K562 (cell line): Measurements from ENCODE around the gene ASCC1. TPM values are rescaled to one million over a fixed set of nuclear protein-coding genes. Genes with fewer than 3 reads are reported as not detected.
A peak's percentile ranks its signal among the peaks of the same experiment; 100 is the strongest.

Experiments used
- ATAC-seq: fragments of 200-7000 bp; cut with Tn5 transposase; 3 replicates; pipeline ENCODE4 v1.9.1; 2020; ENCODE audit warnings: moderate library complexity
- BruUV-seq: library from RNA; stranded (reverse); fragments of 400-500 nt; replicated peaks from 2 replicates; lab custom pipeline; 2021; lab: Mats Ljungman, UMichigan
- CTCF ChIA-PET: fragments of 300-600 bp; formaldehyde crosslinking; extraction: SDS; loops from one replicate; lab custom pipeline; 2021; ENCODE audit warnings: low intra/inter-chr PET ratio; lab: Yijun Ruan, JAX
- POLR2A ChIA-PET: fragments of 300-600, 350-650 bp; sonication (Branson Sonifier 250); formaldehyde crosslinking; extraction: SDS; loops from one replicate; lab custom pipeline; 2021; ENCODE audit warnings: antibody characterized with exemption, inconsistent platforms; lab: Yijun Ruan, JAX
- DNase-seq, 4 experiments: peaks; one replicate each; pipeline versions ENCODE4 v3.0.0 to v3.0.0-alpha.2; 2011 to 2018; ENCODE audit warnings: low spot score in 3 of 4, mixed read lengths in 3 of 4; ENCODE audit errors: extremely low read depth in 1 of 4
- FAIRE-seq: peaks from 2 replicates; lab custom pipeline; 2011; peaks lifted over from hg19 to GRCh38; lab: Jason Lieb, UNC
- H2AFZ ChIP-seq: 2 replicates; pipeline ENCODE4 v1.6.0; 2011; ENCODE audit warnings: low read depth, low read length, control low read depth, inconsistent platforms
- H3K27ac ChIP-seq: fragments of 200-600 bp; 3 replicates; pipeline ENCODE4 v1.8.0; 2011; ENCODE audit warnings: low read depth, mild to moderate bottlenecking, control low read depth, inconsistent platforms, low read length, moderate library complexity, mixed read lengths; ENCODE audit errors: extremely low read depth
- H3K27me3 ChIP-seq, 2 experiments: fragments of 300-600 bp in 1 of 2; 2 replicates in 1 of 2; 3 replicates in 1 of 2; pipeline versions ENCODE4 v1.6.0 to v1.8.0; 2011; ENCODE audit warnings: inconsistent platforms in 2 of 2, low read length in 2 of 2, mild to moderate bottlenecking in 1 of 2, mixed read lengths in 1 of 2, moderate library complexity in 1 of 2; ENCODE audit not compliant: control insufficient read depth in 2 of 2, insufficient read depth in 2 of 2
- H3K36me3 ChIP-seq: fragments of 300-600 bp; 3 replicates; pipeline ENCODE4 v1.8.0; 2011; ENCODE audit warnings: mild to moderate bottlenecking, low read length, inconsistent platforms; ENCODE audit not compliant: control insufficient read depth, insufficient read depth
- H3K4me1 ChIP-seq, 2 experiments: fragments of 200-600 bp in 1 of 2; replicated peaks in 1 of 2; 2 replicates in 1 of 2; 3 replicates in 1 of 2; pipeline versions ENCODE4 v1.5.1 to v1.8.0; 2011; ENCODE audit warnings: inconsistent platforms in 2 of 2, low read length in 2 of 2, mild to moderate bottlenecking in 1 of 2, mixed read lengths in 1 of 2, moderate library complexity in 1 of 2; ENCODE audit not compliant: control insufficient read depth in 2 of 2, insufficient read depth in 2 of 2
- H3K4me2 ChIP-seq: 2 replicates; pipeline ENCODE4 v1.6.1; 2011; ENCODE audit warnings: low read length, control low read depth, inconsistent platforms, mixed read lengths; ENCODE audit not compliant: insufficient read depth
- H3K4me3 ChIP-seq: fragments of 200-600 bp; sonication (generic), shearing (Covaris generic); 2 replicates; pipeline ENCODE4 v1.5.1; 2016; ENCODE audit warnings: control low read depth, inconsistent platforms
- H3K79me2 ChIP-seq: fragments of 200-600 bp; 3 replicates; pipeline ENCODE4 v1.8.0; 2011; ENCODE audit warnings: low read length, inconsistent platforms; ENCODE audit not compliant: control insufficient read depth, insufficient read depth
- H3K9ac ChIP-seq, 2 experiments: 2 replicates each; pipeline versions ENCODE4 v1.6.0 to v1.6.1; 2011; ENCODE audit warnings: low read depth in 2 of 2, low read length in 2 of 2, control low read depth in 1 of 2, inconsistent platforms in 1 of 2, mild to moderate bottlenecking in 1 of 2, mixed read lengths in 1 of 2; ENCODE audit not compliant: insufficient read depth in 1 of 2
- H3K9me1 ChIP-seq: one replicate; pipeline ENCODE4 v1.6.0; 2011; ENCODE audit warnings: inconsistent platforms, mild to moderate bottlenecking, low read length, moderate library complexity; ENCODE audit not compliant: control insufficient read depth, insufficient read depth
- H3K9me3 ChIP-seq: replicated peaks from 2 replicates; pipeline ENCODE4 v1.5.1; 2011; ENCODE audit warnings: low read depth, low read length, inconsistent platforms; ENCODE audit not compliant: control insufficient read depth, insufficient read depth
- H4K20me1 ChIP-seq: replicated peaks from 2 replicates; pipeline ENCODE4 v1.6.1; 2011; ENCODE audit warnings: low read length, inconsistent platforms, mixed read lengths; ENCODE audit not compliant: control insufficient read depth, insufficient read depth
- CBX5 ChIP-seq: IDR thresholded peaks from 2 replicates; pipeline ENCODE4 v1.6.1; 2014; ENCODE audit warnings: low read depth, borderline replicate concordance
- CHD4 ChIP-seq: fragments of 200-600 bp; sonication (generic); IDR thresholded peaks from 3 replicates; pipeline ENCODE4 v1.6.1; 2012; ENCODE audit warnings: low read depth, mild to moderate bottlenecking, mixed read lengths, low read length, inconsistent platforms; ENCODE audit not compliant: insufficient read depth, insufficient replicate concordance, poor library complexity, severe bottlenecking
- GABPB1 ChIP-seq: sonication (generic); formaldehyde crosslinking; IDR thresholded peaks from 2 replicates; pipeline ENCODE4 v1.8.0; 2022; ENCODE audit warnings: mild to moderate bottlenecking, missing genetic modification reagents
- MEIS2 ChIP-seq: fragments of 450-650 bp; IDR thresholded peaks from 2 replicates; pipeline ENCODE4 v1.6.1; 2014; ENCODE audit warnings: mild to moderate bottlenecking; ENCODE audit not compliant: partially characterized antibody
- PKNOX1 ChIP-seq: fragments of 450-650 bp; IDR thresholded peaks from 2 replicates; pipeline ENCODE4 v1.6.1; 2016
- SPI1 ChIP-seq: IDR thresholded peaks from 2 replicates; pipeline ENCODE4 v1.6.1; 2011; ENCODE audit warnings: low read depth, low read length, control low read depth, borderline replicate concordance
- TAF15 ChIP-seq: fragments of 200-400 bp; formaldehyde crosslinking; IDR thresholded peaks from 2 replicates; pipeline ENCODE4 v1.6.1; 2017; ENCODE audit warnings: mild to moderate bottlenecking, low read depth, low read length, moderate library complexity
- TSC22D4 ChIP-seq: fragments of 450-650 bp; IDR thresholded peaks from 2 replicates; pipeline ENCODE4 v1.6.1; 2016; ENCODE audit warnings: missing genetic modification characterization, missing biosample characterization, control low read depth
- ZNF639 ChIP-seq, 2 experiments: fragments of 200-800 bp in 1 of 2; sonication (Bioruptor generic) in 1 of 2; sonication (generic) in 1 of 2; formaldehyde crosslinking in 1 of 2; IDR thresholded peaks in 1 of 2; conservative IDR thresholded peaks in 1 of 2; 2 replicates each; pipeline versions ENCODE4 v1.5.0 to v1.6.1; 2016 to 2020; ENCODE audit warnings: missing compliant biosample characterization in 1 of 2, missing genetic modification characterization in 1 of 2, missing genetic modification reagents in 1 of 2
- WGBS: fragments of 100-300 bp; shearing (Covaris generic); methylation state at CpG from one replicate; pipeline ENCODE4 v1.1.6; 2016; ENCODE audit warnings: low coverage, mixed read lengths; ENCODE audit not compliant: insufficient coverage; ENCODE audit errors: missing lambda C conversion rate; 5-methylcytosine and 5-hydroxymethylcytosine counted together
- in situ Hi-C: fragments of 300-500 bp; cut with MboI; formaldehyde crosslinking; loops from 4 replicates; pipeline ENCODE4 v1.15.0; 2018; ENCODE audit warnings: inconsistent platforms, mixed read lengths
- intact Hi-C: fragments of 100-400 bp; cut with micrococcal nuclease; formaldehyde crosslinking; loops from 2 replicates; pipeline ENCODE4 v1.14.2; 2022
- polyA plus RNA-seq, 8 experiments: library from polyadenylated mRNA; depleted of rRNA in 4 of 8; stranded (reverse) in 5 of 8; unstranded in 3 of 8; fragments of >200 nt; fragmentation: Nextera tagmentation in 2 of 8; fragmentation: Illumina TruSeq in 1 of 8; extraction: Ambion mirVana in 2 of 8; extraction: Trizol in 1 of 8; gene quantifications; 2 replicates each; pipeline versions ENCODE4 v1.2.1 to v1.2.3, GENCODE V29; 2011 to 2014; ENCODE audit warnings: inconsistent platforms in 1 of 8, missing spikeins in 1 of 8
- total RNA-seq, 7 experiments: library from RNA; depleted of rRNA in 6 of 7; stranded (reverse); fragments of >200 nt in 6 of 7; fragmentation: Illumina TruSeq in 2 of 7; extraction: Trizol in 2 of 7; gene quantifications; 2 replicates each; pipeline versions ENCODE4 v1.2.1 to v1.2.3, GENCODE V29; 2011 to 2021; ENCODE audit warnings: low replicate concordance in 1 of 7

The ASCC1 gene
- total and polyA plus RNA-seq, 9 of the 15 experiments (the other 6 are each of a cell fraction or from before 2014, with no cell fraction given): 31.7 to 73.3 (median 52.8) TPM

GRCh38 chr10:72134785-72135767 is 81.0 kb downstream of the ASCC1 start:
- ChIA-PET POLR2A (interaction anchor here (0.6 to 2.2 kb wide), 9 partner anchors 9 to 1819 kb away, joined by 3 to 13 read pairs (median 4); no protein-coding TSS in a partner anchor), CTCF (interaction anchor here (0.6 kb wide), 1 partner anchor 93 kb away, joined by 5 read pairs; no protein-coding TSS in a partner anchor)
- no peak for FAIRE-seq
- no TSS peak for BruUV-seq
- Histone ChIP-seq H3K9ac (no peak overlapping the region), H3K4me3 (no peak overlapping the region), H3K27me3 (no peaks in the 10 kb centered on the region), H3K79me2 (no peaks in the 10 kb centered on the region), H2AFZ (no peak overlapping the region), H3K9me1 (no peaks in the 10 kb centered on the region), H3K4me2 (no peak overlapping the region), H3K36me3 (peaks cover 3% of the 10 kb centered on the region), H4K20me1 (no peaks in the 10 kb centered on the region), H3K27ac (no peak overlapping the region), H3K4me1 (peaks cover 0 to 9% of the 10 kb centered on the region in 2 experiments; a peak in 2 of 5 replicates), H3K9me3 (no peaks in the 10 kb centered on the region)
- intact Hi-C loops (no loop called here), in situ Hi-C loops (loop anchor here (10.0 kb wide), 1 partner anchor 200 kb away; no protein-coding TSS in a partner anchor)
- TF ChIP-seq TAF15: no peak
- 0 out of 2 replicates have a peak, but pooled peaks have one; percentile 47 for TF ChIP-seq TSC22D4 (tag)
- WGBS: 48% methylated on average over 10 of the region's 10 CpGs
- DNase-seq: no peak
- peak; percentile 20; the same call in 2 of the 3 replicates for ATAC-seq

DNA sequence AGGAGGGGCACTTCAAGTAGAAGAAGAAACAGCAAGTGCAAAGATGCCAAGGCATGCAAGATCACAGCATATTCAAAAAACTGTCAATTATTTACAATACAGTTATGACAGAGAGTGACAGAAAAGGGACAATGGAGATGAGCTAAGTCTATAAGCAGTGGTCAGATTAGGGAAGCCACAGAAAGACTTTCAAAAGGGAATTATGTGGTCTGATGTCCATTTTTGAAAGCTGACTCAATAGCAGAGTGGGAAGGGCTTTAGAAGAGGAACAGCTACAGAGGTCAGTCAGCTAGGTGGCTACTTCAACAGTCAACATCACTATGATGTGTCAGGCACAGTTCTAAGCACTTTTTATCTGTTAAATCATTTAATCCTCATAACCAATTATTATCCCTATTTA is 82.6 kb downstream of the ASCC1 start:
- no TSS peak for BruUV-seq
- ATAC-seq: peak; percentile 65
- intact Hi-C loops (no loop called here), in situ Hi-C loops (loop anchor here (10.0 kb wide), 1 partner anchor 201 kb away; no protein-coding TSS in a partner anchor)
- no peak overlapping the region for H3K4me3 ChIP-seq
- POLR2A ChIA-PET: interaction anchor here (0.6 to 1.6 kb wide), 3 partner anchors 40 to 216 kb away, joined by 3 to 7 read pairs (median 3); no protein-coding TSS in a partner anchor
- H2AFZ ChIP-seq: no peak overlapping the region
- no peak for FAIRE-seq
- peaks cover 3% of the 10 kb centered on the region for H3K36me3 ChIP-seq
- no peaks in the 10 kb centered on the region for H3K79me2 ChIP-seq
- no peaks in the 10 kb centered on the region for H3K27me3 ChIP-seq
- H3K9ac ChIP-seq: no peak overlapping the region
- peaks cover 0 to 9% of the 10 kb centered on the region in 2 experiments; a peak in 2 of 5 replicates for H3K4me1 ChIP-seq
- H3K4me2 ChIP-seq: no peak overlapping the region
- H4K20me1 ChIP-seq: no peaks in the 10 kb centered on the region
- DNase-seq: peak in 1 of 4 experiments; percentile 16
- CTCF ChIA-PET: interaction anchor here (1.0 kb wide), 1 partner anchor 89 kb away, joined by 3 read pairs; no protein-coding TSS in a partner anchor
- H3K9me3 ChIP-seq: no peaks in the 10 kb centered on the region
- no peaks in the 10 kb centered on the region for H3K9me1 ChIP-seq
- H3K27ac ChIP-seq: no peak overlapping the region
- TF ChIP-seq CBX5 (no peak), CHD4 (no peak), GABPB1 (CRISPR knock-in tag) (peak; percentile 53; the same call in 1 of the 2 replicates), ZNF639 (CRISPR knock-in tag; conservative IDR thresholded peaks at IDR 0.05 in 1 of 2, IDR thresholded peaks at IDR 0.05 in 1 of 2) (no peak), SPI1 (peak; percentile 63; the same call in 1 of the 2 replicates), MEIS2 (peak; percentile 52), PKNOX1 (peak; percentile 62; the same call in 1 of the 2 replicates)
